ENCODE measurements around the gene SPATA6. TPM values are rescaled to one million over a fixed set of nuclear protein-coding genes. Genes with fewer than 3 reads are reported as not detected.

Gene SPATA6
- total and polyA plus RNA-seq, 2 of the 8 experiments (the other 6 are each of a cell fraction or from before 2014, with no cell fraction given), result 2.4 to 17.2 TPM

- Histone ChIP-seq H3K4me2 (ENCODE audit: insufficient read depth in 1 of 2, low read depth in 2 of 2, low read length in 2 of 2) (no peak overlapping the region), H2BK20ac (ENCODE audit: low read length) (no peak overlapping the region), H3K18ac (ENCODE audit: extremely low read depth, low read length) (no peak overlapping the region), H2BK120ac (replicated peaks; ENCODE audit: low read depth, low read length) (no peak overlapping the region), H4K8ac (ENCODE audit: extremely low read depth, insufficient read depth, low read length) (no peak overlapping the region), H3K79me1 (ENCODE audit: low read depth, low read length) (no peaks in the 10 kb centered on the region), H4K5ac (ENCODE audit: insufficient read length, low read depth, low read length) (no peak overlapping the region), H3K79me2 (ENCODE audit: control insufficient read depth in 1 of 2, insufficient read depth in 2 of 2, low read length in 2 of 2) (no peaks in the 10 kb centered on the region), H4K20me1 (replicated peaks in 1 of 2; ENCODE audit: control insufficient read depth in 1 of 2, insufficient read depth in 2 of 2, low read length in 2 of 2) (no peaks in the 10 kb centered on the region), H4K91ac (replicated peaks; ENCODE audit: insufficient read length, low read length) (no peak overlapping the region), H3K9ac (replicated peaks in 1 of 4; ENCODE audit: extremely low read depth in 1 of 4, low read depth in 3 of 4, low read length in 3 of 4) (no peak overlapping the region), H3K14ac (ENCODE audit: insufficient read length) (no peak overlapping the region), H2BK5ac (ENCODE audit: low read depth, low read length) (no peak overlapping the region), H3K4ac (replicated peaks; ENCODE audit: insufficient read length, low read depth, low read length) (no peak overlapping the region), H2BK12ac (ENCODE audit: low read depth, low read length) (no peak overlapping the region), H3K27me3 (replicated peaks in 1 of 4; ENCODE audit: control insufficient read depth in 3 of 4, extremely low read depth in 1 of 4, insufficient read depth in 3 of 4, low read length in 3 of 4) (no peaks in the 10 kb centered on the region), H3K27ac (ENCODE audit: low read depth, low read length) (no peak overlapping the region), H3K9me3 (ENCODE audit: insufficient read depth in 2 of 2, low read depth in 1 of 2, low read length in 1 of 2) (no peaks in the 10 kb centered on the region), H2AFZ (ENCODE audit: low read length) (no peak overlapping the region; the same call in 1 of the 2 replicates), H3K4me3 (ENCODE audit: extremely low read depth in 1 of 4, insufficient read depth in 2 of 4, low read depth in 3 of 4, low read length in 4 of 4) (no peak overlapping the region), H3K36me3 (ENCODE audit: control insufficient read depth in 2 of 4, insufficient read depth in 4 of 4, low read length in 3 of 4) (no peaks in the 10 kb centered on the region), H3K23ac (ENCODE audit: insufficient read length) (no peak overlapping the region), H2BK15ac (ENCODE audit: low read length) (no peak overlapping the region), H3K23me2 (ENCODE audit: low read depth, low read length) (no peaks in the 10 kb centered on the region; the same call in 1 of the 2 replicates), H3K4me1 (replicated peaks in 1 of 4; ENCODE audit: control insufficient read depth in 3 of 4, insufficient read depth in 4 of 4, low read length in 3 of 4) (peaks cover 0 to 6% (median 1%) of the 10 kb centered on the region in 4 experiments; a peak in 1 of 7 replicates), H3K56ac (replicated peaks; ENCODE audit: insufficient read length, low read depth, low read length) (no peak overlapping the region), H2AK5ac (ENCODE audit: low read depth, low read length) (no peak overlapping the region)
- CTCF ChIA-PET (ENCODE audit: partially characterized antibody), result no interaction called here
- DNase-seq (ENCODE audit: low read depth in 1 of 2, low spot score in 2 of 2), result no peak
- TF ChIP-seq CTBP2 (IDR thresholded peaks at IDR 0.05; ENCODE audit: borderline replicate concordance, insufficient read depth, insufficient read length, low read length), result no peak
- TF ChIP-seq RNF2 (IDR thresholded peaks at IDR 0.05; ENCODE audit: borderline replicate concordance, low read depth, low read length, missing control alignments, poor library complexity, severe bottlenecking), result no peak
- TF ChIP-seq RBBP5 (IDR thresholded peaks at IDR 0.05; ENCODE audit: borderline replicate concordance, low read depth, low read length), result no peak
- TF ChIP-seq ASH2L (IDR thresholded peaks at IDR 0.05; ENCODE audit: low read length), result no peak
- TF ChIP-seq ZNF274 (IDR thresholded peaks at IDR 0.05; ENCODE audit: borderline replicate concordance, extremely low read depth, low read length), result no peak
- TF ChIP-seq EP300 (IDR thresholded peaks at IDR 0.05; ENCODE audit: borderline replicate concordance in 1 of 2, low read depth in 2 of 2, low read length in 2 of 2), result no peak
- TF ChIP-seq SUZ12 (IDR thresholded peaks at IDR 0.05; ENCODE audit: low read length), result no peak
- TF ChIP-seq ATF2 (IDR thresholded peaks at IDR 0.05; ENCODE audit: low read length), result no peak
- TF ChIP-seq RFX5 (IDR thresholded peaks at IDR 0.05; ENCODE audit: borderline replicate concordance, low read depth, low read length), result no peak
- POLR2A ChIA-PET (ENCODE audit: partially characterized antibody), result no interaction called here
- no peak for FAIRE-seq
Measured at GRCh38 chr1:48492392-48492791, 20.4 kb upstream of the SPATA6 start.

Measured in H1 (cell line).